Psoas muscle (tissue), 8 donors: Measurements from ENCODE around the gene TCP11. TPM values are rescaled to one million over a fixed set of nuclear protein-coding genes. Genes with fewer than 3 reads are reported as not detected.

Experiments used
- ATAC-seq, 4 donors: fragments of 200-7000 bp; cut with Tn5 transposase; one replicate each; pipeline ENCODE4 v1.9.1; 2020; ENCODE audit warnings: moderate library complexity in 3 of 4, mild to moderate bottlenecking in 2 of 4
- DNase-seq, 2 donors: peaks; one replicate each; pipeline ENCODE4 v3.0.0-alpha.2; 2020
- H3K27ac ChIP-seq: fragments of 200-600 bp; one replicate; pipeline ENCODE4 v1.8.0; 2022
- H3K27me3 ChIP-seq, 3 donors: fragments of 200-600 bp in 1 of 3; one replicate each; pipeline versions ENCODE4 v1.6.1 to v1.8.0; 2013 to 2022; ENCODE audit warnings: low read length in 2 of 3, mild to moderate bottlenecking in 2 of 3, moderate library complexity in 1 of 3; ENCODE audit not compliant: insufficient read depth in 3 of 3
- H3K36me3 ChIP-seq, 2 donors: fragments of 200-600 bp in 1 of 2; one replicate each; pipeline versions ENCODE4 v1.6.1 to v1.8.0; 2013 to 2022; ENCODE audit warnings: low read depth in 1 of 2, mild to moderate bottlenecking in 1 of 2, moderate library complexity in 1 of 2; ENCODE audit not compliant: insufficient read depth in 1 of 2
- H3K4me1 ChIP-seq: fragments of 200-600 bp; one replicate; pipeline ENCODE4 v1.8.0; 2022
- H3K4me3 ChIP-seq: fragments of 200-600 bp; one replicate; pipeline ENCODE4 v1.8.0; 2022; ENCODE audit warnings: mild to moderate bottlenecking
- H3K9me3 ChIP-seq: fragments of 200-600 bp; one replicate; pipeline ENCODE4 v1.8.0; 2022
- WGBS, 3 donors: extraction: QIAGEN DNeasy Blood & Tissue Kit; methylation state at CpG; one replicate each; pipeline versions ENCODE4 v1.1.6 to v1.1.7; 2013; 5-methylcytosine and 5-hydroxymethylcytosine counted together
- intact Hi-C, 2 donors: fragments of 100-400 bp; cut with DNase I; formaldehyde crosslinking; loops; one replicate each; pipeline versions ENCODE4 v1.11.0 to v1.14.2; 2022
- polyA plus RNA-seq, 3 donors: library from polyadenylated mRNA; stranded (reverse); fragments of 200-250 nt; gene quantifications; one replicate each; pipeline ENCODE4 v1.2.3, GENCODE V29; 2013
- total RNA-seq, 4 donors: library from RNA; stranded (reverse); fragmentation: NEBNext Ultra II Directional in 2 of 4; extraction: Animal tissue kit (Norgen Biotek cat#: 25700) in 2 of 4; gene quantifications; one replicate each; pipeline versions ENCODE4 v1.2.1 to v1.2.4, GENCODE V29; 2021 to 2023
- TF ChIP-seq, protein P1 (sequence below): fragments of 200-600 bp; IDR thresholded peaks from one replicate; pipeline ENCODE4 v1.8.0; 2022; ENCODE audit warnings: antibody characterized with exemption
- donor health status: healthy with polysubstance abuse.
- donor health status: DM: no; HTN: no; CAD: no; lungs with moderate emphysema.
- donor health status: Bipolar disorder and iron deficiency.
- donor health status: healthy.
- donor health status: DM: yes; HTN: yes; CAD: no.
- donor health status: DM: no; HTN: no; CAD: no.
- donor health status: DM: no; HTN: no; CAD: no.
- donor health status: DM: yes; HTN: yes; CAD: no.

The TCP11 gene
- total and polyA plus RNA-seq, 7 donors = 0.08 TPM; not detected in 6

DNA sequence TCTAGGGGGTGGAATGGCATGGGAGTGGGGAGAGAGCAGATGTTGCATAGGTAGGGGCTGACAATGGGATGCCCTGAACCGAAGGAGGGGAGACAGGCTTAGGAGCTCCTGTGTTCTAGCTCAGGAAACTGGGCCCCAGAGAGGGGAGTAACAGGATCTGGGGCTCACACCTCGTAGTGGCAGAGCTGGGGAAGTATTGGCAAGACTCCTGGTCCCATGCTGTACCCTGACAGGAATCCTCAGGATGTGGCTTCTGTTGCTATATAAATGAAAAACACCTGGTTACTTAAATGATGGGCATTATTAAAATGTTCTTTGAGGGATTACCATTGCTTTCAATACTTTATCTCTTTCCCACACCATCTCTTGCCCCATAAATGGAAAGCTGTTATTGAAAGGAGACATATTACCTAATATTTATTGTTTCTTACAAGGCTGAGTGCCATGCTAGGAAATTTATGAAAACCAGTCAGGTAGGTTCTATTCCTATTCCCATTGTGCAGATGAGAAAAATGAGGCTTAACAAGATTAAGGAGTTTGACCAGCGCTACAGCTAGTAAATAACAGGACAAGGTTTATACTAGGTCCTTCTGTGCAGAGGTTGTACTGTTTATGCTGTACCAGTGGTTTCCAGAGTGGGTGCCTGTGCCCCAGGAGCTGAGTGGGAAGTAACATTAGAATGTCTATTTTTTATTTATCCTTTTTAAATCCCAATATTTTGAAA is 35.3 kb upstream of the TCP11 start:
- no peak for DNase-seq
- no peak overlapping the region for H3K4me3 ChIP-seq
- no peaks in the 10 kb centered on the region for H3K9me3 ChIP-seq
- H3K27ac ChIP-seq = no peak overlapping the region
- peaks cover 2% of the 10 kb centered on the region for H3K4me1 ChIP-seq
- TF ChIP-seq, protein P1, sequence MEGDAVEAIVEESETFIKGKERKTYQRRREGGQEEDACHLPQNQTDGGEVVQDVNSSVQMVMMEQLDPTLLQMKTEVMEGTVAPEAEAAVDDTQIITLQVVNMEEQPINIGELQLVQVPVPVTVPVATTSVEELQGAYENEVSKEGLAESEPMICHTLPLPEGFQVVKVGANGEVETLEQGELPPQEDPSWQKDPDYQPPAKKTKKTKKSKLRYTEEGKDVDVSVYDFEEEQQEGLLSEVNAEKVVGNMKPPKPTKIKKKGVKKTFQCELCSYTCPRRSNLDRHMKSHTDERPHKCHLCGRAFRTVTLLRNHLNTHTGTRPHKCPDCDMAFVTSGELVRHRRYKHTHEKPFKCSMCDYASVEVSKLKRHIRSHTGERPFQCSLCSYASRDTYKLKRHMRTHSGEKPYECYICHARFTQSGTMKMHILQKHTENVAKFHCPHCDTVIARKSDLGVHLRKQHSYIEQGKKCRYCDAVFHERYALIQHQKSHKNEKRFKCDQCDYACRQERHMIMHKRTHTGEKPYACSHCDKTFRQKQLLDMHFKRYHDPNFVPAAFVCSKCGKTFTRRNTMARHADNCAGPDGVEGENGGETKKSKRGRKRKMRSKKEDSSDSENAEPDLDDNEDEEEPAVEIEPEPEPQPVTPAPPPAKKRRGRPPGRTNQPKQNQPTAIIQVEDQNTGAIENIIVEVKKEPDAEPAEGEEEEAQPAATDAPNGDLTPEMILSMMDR = no peak
- H3K27me3 ChIP-seq = no peaks in the 10 kb centered on the region
- WGBS, 3 donors = 54 to 83% (median 56%) methylated on average over 3 of the region's 3 CpGs
- ATAC-seq = no peak
- H3K36me3 ChIP-seq = no peaks in the 10 kb centered on the region
- intact Hi-C loops = no loop called here

DNA sequence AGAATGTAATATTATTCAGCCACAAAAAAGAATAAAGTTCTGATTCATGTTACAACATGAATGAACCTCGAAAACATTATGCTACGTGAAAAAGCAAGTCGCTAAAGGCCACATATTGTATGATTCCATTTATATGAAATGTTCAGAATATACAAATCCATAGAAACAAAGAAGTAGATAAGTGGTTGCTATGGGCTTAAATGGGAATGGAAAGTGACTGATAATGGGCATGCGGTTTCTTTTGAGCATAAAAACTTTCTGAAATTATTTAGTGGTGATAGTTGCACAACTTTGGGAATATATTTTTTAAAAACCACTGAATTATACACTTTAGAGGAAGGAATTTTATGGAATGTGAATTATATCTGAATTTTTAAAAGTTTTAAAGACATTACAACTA is 33.4 kb upstream of the TCP11 start:
- Histone ChIP-seq H3K27me3 (peaks cover 0 to 1% (median 0%) of the 10 kb centered on the region in 3 donors), H3K36me3 (no peaks in the 10 kb centered on the region), H3K4me3 (no peak overlapping the region), H3K27ac (no peak overlapping the region), H3K9me3 (no peaks in the 10 kb centered on the region), H3K4me1 (no peaks in the 10 kb centered on the region)
- TF ChIP-seq, protein P1 = no peak
- 94 to 96% (median 96%) methylated on average over 4 of the region's 4 CpGs for WGBS, 3 donors
- intact Hi-C loops = no loop called here
- ATAC-seq (no peak), DNase-seq (no peak)

DNA sequence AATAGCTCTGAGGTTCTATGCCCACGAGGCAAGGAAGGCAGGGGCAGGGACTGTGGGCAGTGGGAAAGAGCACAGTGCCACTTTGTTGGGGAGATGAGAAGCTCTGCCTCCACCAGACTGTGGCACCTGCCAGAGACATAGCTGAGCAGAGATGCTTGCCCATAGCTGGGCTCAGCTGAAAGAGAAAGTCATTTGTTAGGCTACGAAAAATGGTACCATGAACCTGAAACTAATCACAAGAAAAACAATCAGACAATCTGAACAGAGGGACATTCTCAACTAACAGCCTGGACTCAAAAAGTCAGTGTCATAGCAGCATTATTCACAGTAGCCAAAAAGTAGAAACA is 32.9 kb upstream of the TCP11 start:
- Histone ChIP-seq H3K27me3 (peaks cover 0 to 1% (median 0%) of the 10 kb centered on the region in 3 donors), H3K4me1 (no peaks in the 10 kb centered on the region), H3K27ac (no peak overlapping the region), H3K4me3 (no peak overlapping the region), H3K36me3 (no peaks in the 10 kb centered on the region), H3K9me3 (no peaks in the 10 kb centered on the region)
- DNase-seq (no peak), ATAC-seq (no peak)
- TF ChIP-seq, protein P1 = no peak
- 58 to 80% (median 63%) methylated on average over 2 of the region's 2 CpGs for WGBS, 3 donors
- intact Hi-C loops = no loop called here

GRCh38 chr6:35173427-35174087 is 32.4 kb upstream of the TCP11 start:
- Histone ChIP-seq H3K27me3 (peaks cover 0 to 1% (median 0%) of the 10 kb centered on the region in 3 donors), H3K4me3 (no peak overlapping the region), H3K4me1 (no peaks in the 10 kb centered on the region), H3K27ac (no peak overlapping the region), H3K36me3 (no peaks in the 10 kb centered on the region), H3K9me3 (no peaks in the 10 kb centered on the region)
- intact Hi-C loops = no loop called here
- TF ChIP-seq, protein P1 = no peak
- WGBS, 3 donors = 67 to 76% (median 69%) methylated on average over 7 of the region's 7 CpGs
- no peak for ATAC-seq
- DNase-seq = no peak
